GM21576 (cell line): Measurements from ENCODE around the gene NMD3.
"Not testable (repeated sequence)": the region's sequence is repeated elsewhere in the genome, so short reads cannot be mapped to it uniquely, and the experiment has no call there.

Experiments
- ATAC-seq: cut with Tn5 transposase; IDR thresholded peaks from one replicate; pipeline ENCODE4 v1.9.1; 2021; ENCODE audit warnings: mild to moderate bottlenecking, moderate library complexity; ENCODE audit not compliant: unreplicated experiment

The NMD3 gene

GRCh38 chr3:161220850-161221753, at the start of gene NMD3:
Gene NMD3, plus strand, starts transcription at chr3:161221311. Its CDS starts 703 bp downstream, at chr3:161222014.
- peak; percentile 98 for ATAC-seq

- ATAC-seq: no peak
These were observed 49.2 kb upstream of the NMD3 start for GRCh38 chr3:161171639-161172552.

GRCh38 chr3:161175506-161175905, 45.6 kb upstream of the NMD3 start:
- ATAC-seq: no peak

GRCh38 chr3:161177991-161178390, 43.1 kb upstream of the NMD3 start:
- no peak for ATAC-seq

- not testable (repeated sequence) for ATAC-seq
These were observed 39.7 kb upstream of the NMD3 start for GRCh38 chr3:161181371-161181770.

- no peak for ATAC-seq
These were observed 34.1 kb upstream of the NMD3 start for GRCh38 chr3:161187046-161187445.

GRCh38 chr3:161197855-161198850, 23.0 kb upstream of the NMD3 start:
- no peak for ATAC-seq

- no peak for ATAC-seq
These were observed 21.2 kb upstream of the NMD3 start for GRCh38 chr3:161199926-161200325.

- no peak for ATAC-seq
These were observed 17.5 kb upstream of the NMD3 start for GRCh38 chr3:161203485-161204098.

- ATAC-seq: no peak
These were observed 12.2 kb upstream of the NMD3 start for GRCh38 chr3:161208931-161209330.

- no peak for ATAC-seq
These were observed 8.8 kb upstream of the NMD3 start for GRCh38 chr3:161212171-161212771.

- ATAC-seq: no peak
These were observed 8.2 kb upstream of the NMD3 start for GRCh38 chr3:161212906-161213305.

- ATAC-seq: no peak
These were observed 7.5 kb upstream of the NMD3 start for GRCh38 chr3:161213644-161214043.

- ATAC-seq: no peak
These were observed 5.9 kb upstream of the NMD3 start for GRCh38 chr3:161215185-161215584.

GRCh38 chr3:161217496-161217895, 3.6 kb upstream of the NMD3 start:
- ATAC-seq: no peak

GRCh38 chr3:161219495-161219894, 1.6 kb upstream of the NMD3 start:
- ATAC-seq: no peak

GRCh38 chr3:161221806-161222600, 892 bp downstream of the NMD3 start:
- ATAC-seq: no peak

GRCh38 chr3:161222662-161223061, 1.6 kb downstream of the NMD3 start:
- no peak for ATAC-seq

GRCh38 chr3:161224786-161225185, 3.7 kb downstream of the NMD3 start:
- no peak for ATAC-seq
